ENCODE data around the gene IFI16.

DNA sequence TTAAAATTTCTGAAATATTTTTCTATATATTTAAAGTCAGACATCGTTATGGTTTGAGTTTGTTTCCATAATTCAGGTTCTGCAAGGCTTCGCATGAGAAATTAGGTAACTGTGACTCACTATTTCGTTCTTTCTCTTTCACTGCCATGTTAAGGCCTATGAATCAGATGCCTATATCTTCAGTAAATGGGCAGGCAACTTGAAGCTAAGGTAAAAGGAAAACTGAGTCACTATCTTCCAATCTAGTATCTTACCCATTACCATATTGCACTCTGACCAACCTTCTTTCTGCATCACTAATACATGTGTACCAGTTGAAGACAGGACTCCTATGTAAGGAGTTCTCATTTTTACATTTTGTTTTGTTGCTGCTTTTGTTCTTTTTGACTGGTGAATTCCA, 40.5 kb upstream of the IFI16 start:
- TF ChIP-seq, protein P1, sequence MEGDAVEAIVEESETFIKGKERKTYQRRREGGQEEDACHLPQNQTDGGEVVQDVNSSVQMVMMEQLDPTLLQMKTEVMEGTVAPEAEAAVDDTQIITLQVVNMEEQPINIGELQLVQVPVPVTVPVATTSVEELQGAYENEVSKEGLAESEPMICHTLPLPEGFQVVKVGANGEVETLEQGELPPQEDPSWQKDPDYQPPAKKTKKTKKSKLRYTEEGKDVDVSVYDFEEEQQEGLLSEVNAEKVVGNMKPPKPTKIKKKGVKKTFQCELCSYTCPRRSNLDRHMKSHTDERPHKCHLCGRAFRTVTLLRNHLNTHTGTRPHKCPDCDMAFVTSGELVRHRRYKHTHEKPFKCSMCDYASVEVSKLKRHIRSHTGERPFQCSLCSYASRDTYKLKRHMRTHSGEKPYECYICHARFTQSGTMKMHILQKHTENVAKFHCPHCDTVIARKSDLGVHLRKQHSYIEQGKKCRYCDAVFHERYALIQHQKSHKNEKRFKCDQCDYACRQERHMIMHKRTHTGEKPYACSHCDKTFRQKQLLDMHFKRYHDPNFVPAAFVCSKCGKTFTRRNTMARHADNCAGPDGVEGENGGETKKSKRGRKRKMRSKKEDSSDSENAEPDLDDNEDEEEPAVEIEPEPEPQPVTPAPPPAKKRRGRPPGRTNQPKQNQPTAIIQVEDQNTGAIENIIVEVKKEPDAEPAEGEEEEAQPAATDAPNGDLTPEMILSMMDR (IDR thresholded peaks at IDR 0.05), result no peak
- TF ChIP-seq POLR2A (IDR thresholded peaks at IDR 0.05), result no peak
- no peak for TF ChIP-seq POLR2AphosphoS5 (IDR thresholded peaks at IDR 0.05; ENCODE audit: insufficient read depth in 1 of 2, low read depth in 1 of 2)

Measured in vagina (tissue), 2 donors.